HUDEP-2 (cell line): ENCODE data around the gene THEM5.

Experiments
- DNase-seq, 76 experiments: peaks; one replicate each; lab custom pipeline; 2025; ENCODE audit not compliant: unreplicated experiment in 76 of 76; lab: John Stamatoyannopoulos, UW

THEM5 gene

GRCh38 chr1:151823175-151823574 lies 30.3 kb downstream of the THEM5 start:
- DNase-seq = no peak

GRCh38 chr1:151822404-151822803 lies 31.1 kb downstream of the THEM5 start:
- DNase-seq = no peak

GRCh38 chr1:151820940-151821339 lies 32.6 kb downstream of the THEM5 start:
- DNase-seq = no peak

- DNase-seq = no peak
Measured at GRCh38 chr1:151819976-151820623, 33.4 kb downstream of the THEM5 start.

- DNase-seq = no peak
Measured at GRCh38 chr1:151819227-151819835, 34.2 kb downstream of the THEM5 start.

- DNase-seq = no peak
Measured at GRCh38 chr1:151817353-151817730, 36.2 kb downstream of the THEM5 start.

- DNase-seq = no peak
Measured at GRCh38 chr1:151816548-151817352, 36.8 kb downstream of the THEM5 start.

- DNase-seq = no peak
Measured at GRCh38 chr1:151815716-151816327, 37.7 kb downstream of the THEM5 start.

- DNase-seq = no peak
Measured at GRCh38 chr1:151814971-151815545, 38.5 kb downstream of the THEM5 start.

- no peak for DNase-seq
Measured at GRCh38 chr1:151814426-151814825, 39.1 kb downstream of the THEM5 start.

- no peak for DNase-seq
Measured at GRCh38 chr1:151813271-151813977, 40.1 kb downstream of the THEM5 start.

GRCh38 chr1:151811181-151811580 lies 42.3 kb downstream of the THEM5 start:
- DNase-seq = no peak

- DNase-seq = no peak
Measured at GRCh38 chr1:151809985-151810556, 43.4 kb downstream of the THEM5 start.

GRCh38 chr1:151809290-151809984 lies 44.1 kb downstream of the THEM5 start:
- DNase-seq = no peak

- DNase-seq = no peak
Measured at GRCh38 chr1:151807766-151808165, 45.7 kb downstream of the THEM5 start.

GRCh38 chr1:151807131-151807530 lies 46.4 kb downstream of the THEM5 start:
- no peak for DNase-seq

GRCh38 chr1:151806170-151806569 lies 47.3 kb downstream of the THEM5 start:
- DNase-seq = no peak

- DNase-seq = no peak
Measured at GRCh38 chr1:151805066-151805820, 48.3 kb downstream of the THEM5 start, which contains the start of gene LINGO4. Gene LINGO4 (minus strand): TSS chr1:151805419. CDS start chr1:151802704, 2,715 bp downstream.

GRCh38 chr1:151803915-151804314 lies 49.6 kb downstream of the THEM5 start:
- no peak for DNase-seq
